Stomach (tissue), 4 donors: ENCODE measurements around the gene PPP1R12C.

Experiments used
- EP300 ChIP-seq: sonication (generic); formaldehyde crosslinking; IDR thresholded peaks from one replicate; pipeline ENCODE4 v1.6.1; 2017; ENCODE audit warnings: antibody characterized with exemption
- POLR2AphosphoS5 ChIP-seq, 3 donors: sonication (generic); formaldehyde crosslinking; IDR thresholded peaks; one replicate each; pipeline ENCODE4 v1.6.1; 2016; ENCODE audit warnings: antibody characterized with exemption in 3 of 3
- TF ChIP-seq, protein P1 (sequence below), 7 experiments: fragments of 450-650 bp in 4 of 7; fragments of 200-600 bp in 3 of 7; sonication (generic) in 3 of 7; IDR thresholded peaks; one replicate each; pipeline ENCODE4 v1.5.1; 2016 to 2019; ENCODE audit warnings: antibody characterized with exemption in 7 of 7, control low read depth in 2 of 7, mild to moderate bottlenecking in 1 of 7

DNA sequence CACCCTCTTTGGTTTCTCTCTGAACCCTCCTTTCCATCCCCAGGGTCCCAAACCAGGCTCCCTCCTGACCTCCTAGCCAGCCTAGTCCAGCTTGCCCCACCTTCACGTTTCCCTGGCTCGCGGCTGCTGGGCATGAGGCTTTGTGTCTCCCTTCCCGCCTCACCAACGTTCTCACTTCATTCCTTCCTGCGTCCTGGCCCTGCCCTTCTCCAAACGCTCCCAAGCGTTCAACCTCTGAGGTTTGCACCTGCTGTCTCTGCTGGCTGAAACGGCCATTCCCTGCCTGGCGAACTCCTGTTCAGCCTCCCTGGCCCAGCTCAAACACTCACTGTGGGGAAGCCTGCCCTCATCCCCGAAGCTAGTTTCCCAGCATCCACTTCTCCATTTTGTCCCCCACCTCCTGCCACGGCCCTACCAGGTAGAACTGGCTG, 29.4 kb downstream of the PPP1R12C start:
- TF ChIP-seq, protein P1, sequence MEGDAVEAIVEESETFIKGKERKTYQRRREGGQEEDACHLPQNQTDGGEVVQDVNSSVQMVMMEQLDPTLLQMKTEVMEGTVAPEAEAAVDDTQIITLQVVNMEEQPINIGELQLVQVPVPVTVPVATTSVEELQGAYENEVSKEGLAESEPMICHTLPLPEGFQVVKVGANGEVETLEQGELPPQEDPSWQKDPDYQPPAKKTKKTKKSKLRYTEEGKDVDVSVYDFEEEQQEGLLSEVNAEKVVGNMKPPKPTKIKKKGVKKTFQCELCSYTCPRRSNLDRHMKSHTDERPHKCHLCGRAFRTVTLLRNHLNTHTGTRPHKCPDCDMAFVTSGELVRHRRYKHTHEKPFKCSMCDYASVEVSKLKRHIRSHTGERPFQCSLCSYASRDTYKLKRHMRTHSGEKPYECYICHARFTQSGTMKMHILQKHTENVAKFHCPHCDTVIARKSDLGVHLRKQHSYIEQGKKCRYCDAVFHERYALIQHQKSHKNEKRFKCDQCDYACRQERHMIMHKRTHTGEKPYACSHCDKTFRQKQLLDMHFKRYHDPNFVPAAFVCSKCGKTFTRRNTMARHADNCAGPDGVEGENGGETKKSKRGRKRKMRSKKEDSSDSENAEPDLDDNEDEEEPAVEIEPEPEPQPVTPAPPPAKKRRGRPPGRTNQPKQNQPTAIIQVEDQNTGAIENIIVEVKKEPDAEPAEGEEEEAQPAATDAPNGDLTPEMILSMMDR (IDR thresholded peaks at IDR 0.05): no peak
- TF ChIP-seq POLR2AphosphoS5 (IDR thresholded peaks at IDR 0.05) (no peak), EP300 (no peak)
